Activated CD8-positive, alpha-beta memory T cell treated with anti-CD3 and anti-CD28 coated beads, Interleukin-2, amount 50 U/mL, for 1 hour (primary cell): Measurements from ENCODE around the gene MAP6.

Experiments
- DNase-seq: peaks from one replicate; pipeline ENCODE4 v3.0.0-alpha.2; 2020; ENCODE audit errors: extremely low read depth

The MAP6 gene

GRCh38 chr11:75632450-75632849 is 36.4 kb downstream of the MAP6 start:
- no peak for DNase-seq

GRCh38 chr11:75631086-75631730 is 37.6 kb downstream of the MAP6 start:
- no peak for DNase-seq

GRCh38 chr11:75627906-75628668 is 40.8 kb downstream of the MAP6 start:
- no peak for DNase-seq

GRCh38 chr11:75626889-75627529 is 41.8 kb downstream of the MAP6 start:
- no peak for DNase-seq

GRCh38 chr11:75625991-75626888 is 42.6 kb downstream of the MAP6 start:
- no peak for DNase-seq

GRCh38 chr11:75625021-75625420 is 43.8 kb downstream of the MAP6 start:
- no peak for DNase-seq

GRCh38 chr11:75616281-75616680 is 52.6 kb downstream of the MAP6 start:
- DNase-seq: no peak

GRCh38 chr11:75615751-75616150 is 53.1 kb downstream of the MAP6 start:
- DNase-seq: no peak

GRCh38 chr11:75611823-75612222 is 57.0 kb downstream of the MAP6 start:
- no peak for DNase-seq

GRCh38 chr11:75606099-75606498 is 62.7 kb downstream of the MAP6 start:
- no peak for DNase-seq

- DNase-seq: no peak
Measured at GRCh38 chr11:75603791-75604736, 64.8 kb downstream of the MAP6 start.

GRCh38 chr11:75602951-75603350 is 65.9 kb downstream of the MAP6 start:
- no peak for DNase-seq

- no peak for DNase-seq
Measured at GRCh38 chr11:75601494-75601893, 67.3 kb downstream of the MAP6 start.

- DNase-seq: no peak
Measured at GRCh38 chr11:75600356-75600755, 68.5 kb downstream of the MAP6 start.

- no peak for DNase-seq
Measured at GRCh38 chr11:75598900-75599299, 69.9 kb downstream of the MAP6 start.

GRCh38 chr11:75598264-75598663 is 70.6 kb downstream of the MAP6 start:
- DNase-seq: no peak

GRCh38 chr11:75597636-75598035 is 71.2 kb downstream of the MAP6 start:
- no peak for DNase-seq

GRCh38 chr11:75596914-75597313 is 71.9 kb downstream of the MAP6 start:
- DNase-seq: no peak

- DNase-seq: no peak
Measured at GRCh38 chr11:75595429-75595828, 73.4 kb downstream of the MAP6 start.

GRCh38 chr11:75594211-75594610 is 74.6 kb downstream of the MAP6 start:
- DNase-seq: no peak
